Endothelial cell of umbilical vein (primary cell): ENCODE data around the gene RAB37. TPM values are rescaled to one million over a fixed set of nuclear protein-coding genes. Genes with fewer than 3 reads are reported as not detected.

Experiments used
- BruUV-seq: library from RNA; stranded (reverse); fragments of 400-500 nt; replicated peaks from 2 replicates; lab custom pipeline; 2021; lab: Mats Ljungman, UMichigan
- CTCF ChIA-PET: fragments of 300-600, 350-600 bp; sonication (Branson Sonifier 250); formaldehyde crosslinking; loops from one replicate; lab custom pipeline; 2021; ENCODE audit warnings: antibody characterized with exemption, inconsistent platforms; lab: Charles Lee
- POLR2A ChIA-PET: fragments of 300-600, 350-600 bp; sonication (Branson Sonifier 250); formaldehyde crosslinking; loops from one replicate; lab custom pipeline; 2021; ENCODE audit warnings: antibody characterized with exemption, inconsistent platforms; lab: Charles Lee
- DNase-seq: peaks from one replicate; pipeline ENCODE4 v3.0.0-alpha.2; 2011; ENCODE audit warnings: low read depth, low spot score
- FAIRE-seq: peaks from 2 replicates; lab custom pipeline; 2011; peaks lifted over from hg19 to GRCh38; lab: Jason Lieb, UNC
- H2AFZ ChIP-seq: 2 replicates; pipeline ENCODE4 v1.6.0; 2012; ENCODE audit warnings: low read depth, low read length, control low read depth, inconsistent platforms
- H3K27ac ChIP-seq: 2 replicates; pipeline ENCODE4 v1.5.1; 2011; ENCODE audit warnings: low read depth, mild to moderate bottlenecking, control low read depth, low read length, moderate library complexity; ENCODE audit not compliant: insufficient read depth
- H3K27me3 ChIP-seq, 2 experiments: 2 replicates each; pipeline versions ENCODE4 v1.6.0 to v1.6.1; 2011; ENCODE audit warnings: low read length in 2 of 2, mixed read lengths in 1 of 2; ENCODE audit not compliant: control insufficient read depth in 2 of 2, insufficient read depth in 2 of 2
- H3K36me3 ChIP-seq, 2 experiments: 2 replicates in 1 of 2; 3 replicates in 1 of 2; pipeline ENCODE4 v1.5.1; 2011; ENCODE audit warnings: low read length in 2 of 2, mild to moderate bottlenecking in 1 of 2, moderate library complexity in 1 of 2; ENCODE audit not compliant: control insufficient read depth in 2 of 2, insufficient read depth in 2 of 2; ENCODE audit errors: extremely low read depth in 1 of 2
- H3K4me1 ChIP-seq: 3 replicates; pipeline ENCODE4 v1.5.1; 2011; ENCODE audit warnings: mild to moderate bottlenecking, low read length; ENCODE audit not compliant: control insufficient read depth, insufficient read depth; ENCODE audit errors: extremely low read depth
- H3K4me2 ChIP-seq: 2 replicates; pipeline ENCODE4 v1.6.1; 2011; ENCODE audit warnings: low read length, control low read depth, mixed read lengths; ENCODE audit not compliant: insufficient read depth
- H3K4me3 ChIP-seq, 3 experiments: fragments of 200-600 bp in 1 of 3; sonication (generic), shearing (Covaris generic) in 1 of 3; replicated peaks in 1 of 3; 2 replicates each; pipeline ENCODE4 v1.5.1; 2011 to 2016; ENCODE audit warnings: control low read depth in 3 of 3, low read length in 3 of 3, mild to moderate bottlenecking in 2 of 3, inconsistent platforms in 1 of 3, low read depth in 1 of 3, moderate library complexity in 1 of 3; ENCODE audit not compliant: insufficient read depth in 1 of 3
- H3K79me2 ChIP-seq: 2 replicates; pipeline ENCODE4 v1.6.0; 2012; ENCODE audit warnings: low read length, inconsistent platforms; ENCODE audit not compliant: control insufficient read depth, insufficient read depth
- H3K9ac ChIP-seq: replicated peaks from 2 replicates; pipeline ENCODE3; 2011; ENCODE audit warnings: low read length, control low read depth; ENCODE audit not compliant: insufficient read depth; ENCODE audit errors: extremely low read depth
- H3K9me1 ChIP-seq: replicated peaks from 3 replicates; pipeline ENCODE4 v1.6.0; 2011; ENCODE audit warnings: mild to moderate bottlenecking, low read length; ENCODE audit not compliant: control insufficient read depth, insufficient read depth; ENCODE audit errors: extremely low read depth
- H3K9me3 ChIP-seq: replicated peaks from 2 replicates; pipeline ENCODE4 v1.5.1; 2012; ENCODE audit warnings: low read length, inconsistent platforms; ENCODE audit not compliant: control insufficient read depth, insufficient read depth
- H4K20me1 ChIP-seq: replicated peaks from 2 replicates; pipeline ENCODE3; 2011; ENCODE audit warnings: mild to moderate bottlenecking, low read length; ENCODE audit not compliant: control insufficient read depth, insufficient read depth; ENCODE audit errors: extremely low read depth
- EZH2 ChIP-seq: IDR thresholded peaks from 2 replicates; pipeline ENCODE4 v1.6.1; 2012; ENCODE audit warnings: borderline replicate concordance, low read depth, mild to moderate bottlenecking, moderate library complexity, low read length, inconsistent platforms; ENCODE audit not compliant: severe bottlenecking
- FOS ChIP-seq: IDR thresholded peaks from 2 replicates; pipeline ENCODE4 v1.6.1; 2011; ENCODE audit warnings: mild to moderate bottlenecking, low read length, moderate library complexity, borderline replicate concordance; ENCODE audit not compliant: insufficient read depth
- GATA2 ChIP-seq: IDR thresholded peaks from 2 replicates; pipeline ENCODE4 v1.7.0; 2011; ENCODE audit warnings: low read depth, mild to moderate bottlenecking, moderate library complexity, mixed read lengths, low read length; ENCODE audit not compliant: insufficient read length, insufficient read depth
- JUN ChIP-seq: IDR thresholded peaks from 2 replicates; pipeline ENCODE4 v1.6.1; 2011; ENCODE audit warnings: borderline replicate concordance, low read depth; ENCODE audit not compliant: insufficient read length, insufficient read depth
- MAX ChIP-seq: IDR thresholded peaks from 2 replicates; pipeline ENCODE4 v1.6.1; 2011; ENCODE audit not compliant: insufficient read depth, insufficient read length
- MYC ChIP-seq: IDR thresholded peaks from one replicate; pipeline ENCODE4 v1.6.1; 2011; ENCODE audit warnings: mild to moderate bottlenecking, low read depth, low read length
- POLR2A ChIP-seq: IDR thresholded peaks from 2 replicates; pipeline ENCODE4 v1.6.1; 2012; ENCODE audit warnings: low read depth, mild to moderate bottlenecking, control low read depth, low read length
- POLR2AphosphoS5 ChIP-seq: IDR thresholded peaks from 2 replicates; pipeline ENCODE4 v1.6.1; 2012; ENCODE audit warnings: low read depth, mild to moderate bottlenecking, control low read depth, low read length, moderate library complexity; ENCODE audit not compliant: insufficient read depth
- dilution Hi-C: fragments of 300-500 bp; cut with MboI; formaldehyde crosslinking; loops from one replicate; pipeline ENCODE4 v1.15.0; 2019; ENCODE audit warnings: low sequenced_read_pairs; ENCODE audit not compliant: extremely low pct_ligation_motif_present
- intact Hi-C: fragments of 100-400 bp; cut with micrococcal nuclease; formaldehyde crosslinking; loops from one replicate; pipeline ENCODE4 v1.10.0; 2022
- polyA plus RNA-seq, 4 experiments: library from polyadenylated mRNA; depleted of rRNA in 3 of 4; stranded (reverse) in 3 of 4; unstranded in 1 of 4; fragments of >200 nt; gene quantifications; 2 replicates each; pipeline versions ENCODE4 v1.2.1 to v1.2.3, GENCODE V29; 2011 to 2012; ENCODE audit warnings: missing spikeins in 1 of 4
- total RNA-seq: library from RNA; stranded (reverse); gene quantifications from 2 replicates; pipeline ENCODE4 v1.2.3, GENCODE V29; 2021
- TF ChIP-seq, protein P1 (sequence below), 2 donors: IDR thresholded peaks; 1 replicate in 1 of 2; 2 replicates in 1 of 2; pipeline ENCODE4 v1.5.1; 2011; ENCODE audit warnings: low read length in 2 of 2, mild to moderate bottlenecking in 2 of 2, moderate library complexity in 2 of 2, control low read depth in 1 of 2, inconsistent platforms in 1 of 2, low read depth in 1 of 2; ENCODE audit not compliant: insufficient read depth in 1 of 2; ENCODE audit errors: extremely low read depth in 1 of 2

The RAB37 gene
- total and polyA plus RNA-seq, 2 donors (not counting 3 experiments of a cell fraction or from before 2014, with no cell fraction given): 0.11 TPM; not detected in 1

DNA sequence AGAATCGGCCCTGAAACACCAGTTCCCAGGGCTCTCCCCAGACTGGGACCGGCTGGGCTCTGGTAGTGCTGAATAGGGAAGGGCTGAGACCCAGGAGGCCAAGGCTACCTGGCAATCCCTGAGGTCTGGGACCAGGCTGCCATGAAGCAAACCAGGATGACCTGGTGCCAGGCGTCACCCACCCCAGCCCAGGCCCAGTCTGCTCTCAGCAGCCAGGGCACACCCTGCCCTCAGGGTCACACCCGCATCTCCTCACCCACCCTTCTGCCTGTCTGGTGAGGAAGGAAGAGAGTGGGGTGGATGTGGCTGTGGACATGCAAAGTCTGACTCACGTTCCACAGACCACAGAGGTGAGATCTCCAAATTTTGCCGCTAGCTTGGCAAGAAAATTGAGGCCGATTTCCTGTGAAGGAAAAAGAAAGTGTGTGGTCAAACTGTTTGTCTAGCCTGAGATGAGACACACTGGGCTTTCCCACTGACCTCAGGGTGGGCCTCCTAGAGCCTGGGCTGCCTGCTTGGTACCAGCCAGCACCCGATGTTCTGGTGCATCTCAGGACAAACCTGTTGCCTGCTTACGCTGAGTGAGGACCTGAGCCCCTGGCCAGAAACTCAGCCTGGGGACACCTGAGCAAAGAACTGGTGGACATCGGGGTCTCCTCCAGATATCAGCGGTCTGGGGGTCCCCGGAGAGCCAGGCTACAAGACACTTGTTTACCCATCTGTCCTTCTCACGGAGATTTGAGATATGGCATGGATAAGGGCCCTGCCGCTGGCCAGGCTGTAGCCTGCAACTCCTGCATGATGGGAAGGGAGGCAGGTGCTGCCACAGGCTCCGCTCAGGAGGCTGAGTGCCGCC lies 6.3 kb upstream of the RAB37 start:
- ChIA-PET POLR2A (no interaction called here), CTCF (no interaction called here)
- no peak for DNase-seq
- BruUV-seq: no TSS peak
- Histone ChIP-seq H3K4me3 (no peak overlapping the region), H2AFZ (no peak overlapping the region), H3K4me1 (no peaks in the 10 kb centered on the region), H3K4me2 (no peak overlapping the region), H3K79me2 (no peaks in the 10 kb centered on the region), H3K9me3 (no peaks in the 10 kb centered on the region), H3K9me1 (no peaks in the 10 kb centered on the region), H4K20me1 (no peaks in the 10 kb centered on the region), H3K36me3 (no peaks in the 10 kb centered on the region), H3K27me3 (peaks cover 2 to 5% of the 10 kb centered on the region in 2 experiments), H3K9ac (no peak overlapping the region), H3K27ac (no peak overlapping the region)
- no peak for FAIRE-seq
- dilution Hi-C loops: no loop called here
- intact Hi-C loops: no loop called here
- no peak for TF ChIP-seq POLR2AphosphoS5
- no peak for TF ChIP-seq EZH2
- TF ChIP-seq, protein P1, sequence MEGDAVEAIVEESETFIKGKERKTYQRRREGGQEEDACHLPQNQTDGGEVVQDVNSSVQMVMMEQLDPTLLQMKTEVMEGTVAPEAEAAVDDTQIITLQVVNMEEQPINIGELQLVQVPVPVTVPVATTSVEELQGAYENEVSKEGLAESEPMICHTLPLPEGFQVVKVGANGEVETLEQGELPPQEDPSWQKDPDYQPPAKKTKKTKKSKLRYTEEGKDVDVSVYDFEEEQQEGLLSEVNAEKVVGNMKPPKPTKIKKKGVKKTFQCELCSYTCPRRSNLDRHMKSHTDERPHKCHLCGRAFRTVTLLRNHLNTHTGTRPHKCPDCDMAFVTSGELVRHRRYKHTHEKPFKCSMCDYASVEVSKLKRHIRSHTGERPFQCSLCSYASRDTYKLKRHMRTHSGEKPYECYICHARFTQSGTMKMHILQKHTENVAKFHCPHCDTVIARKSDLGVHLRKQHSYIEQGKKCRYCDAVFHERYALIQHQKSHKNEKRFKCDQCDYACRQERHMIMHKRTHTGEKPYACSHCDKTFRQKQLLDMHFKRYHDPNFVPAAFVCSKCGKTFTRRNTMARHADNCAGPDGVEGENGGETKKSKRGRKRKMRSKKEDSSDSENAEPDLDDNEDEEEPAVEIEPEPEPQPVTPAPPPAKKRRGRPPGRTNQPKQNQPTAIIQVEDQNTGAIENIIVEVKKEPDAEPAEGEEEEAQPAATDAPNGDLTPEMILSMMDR (IDR thresholded peaks at IDR 0.05; ENCODE audit: extremely low read depth in 1 of 2, insufficient read depth in 1 of 2, low read depth in 1 of 2, low read length in 2 of 2): no peak
- no peak for TF ChIP-seq FOS
- no peak for TF ChIP-seq MYC
- TF ChIP-seq JUN: no peak
- no peak for TF ChIP-seq POLR2A
- TF ChIP-seq MAX: no peak
- TF ChIP-seq GATA2: no peak
